GM18507 (cell line): Measurements from ENCODE around the gene EYA2.
"Not testable (repeated sequence)": the region's sequence is repeated elsewhere in the genome, so short reads cannot be mapped to it uniquely, and the experiment has no call there.

Experiments used
- DNase-seq: peaks from one replicate; pipeline ENCODE4 v3.0.0; 2011; ENCODE audit warnings: low read depth; ENCODE audit not compliant: insufficient read length; ENCODE audit errors: extremely low spot score
- FAIRE-seq: peaks from 2 replicates; lab custom pipeline; 2011; peaks lifted over from hg19 to GRCh38; lab: Jason Lieb, UNC

The EYA2 gene

GRCh38 chr20:46928580-46929132 is 34.0 kb downstream of the EYA2 start:
- no peak for DNase-seq
- no peak for FAIRE-seq

GRCh38 chr20:46929902-46930301 is 35.3 kb downstream of the EYA2 start:
- no peak for FAIRE-seq
- no peak for DNase-seq

GRCh38 chr20:46930640-46931339 is 36.1 kb downstream of the EYA2 start:
- no peak for DNase-seq
- FAIRE-seq: no peak

- DNase-seq (no peak), FAIRE-seq (no peak)
These were observed 37.1 kb downstream of the EYA2 start for GRCh38 chr20:46931699-46932098.

GRCh38 chr20:46932439-46932838 is 37.8 kb downstream of the EYA2 start:
- DNase-seq, FAIRE-seq: not testable (repeated sequence)

- FAIRE-seq (no peak), DNase-seq (no peak)
These were observed 38.5 kb downstream of the EYA2 start for GRCh38 chr20:46933150-46933549.

GRCh38 chr20:46934746-46935287 is 40.2 kb downstream of the EYA2 start:
- FAIRE-seq (no peak), DNase-seq (no peak)

- no peak for DNase-seq
- no peak for FAIRE-seq
These were observed 40.9 kb downstream of the EYA2 start for GRCh38 chr20:46935394-46936017.

GRCh38 chr20:46936415-46937156 is 41.9 kb downstream of the EYA2 start:
- FAIRE-seq (no peak), DNase-seq (no peak)

- DNase-seq: no peak
- no peak for FAIRE-seq
These were observed 42.5 kb downstream of the EYA2 start for GRCh38 chr20:46937157-46937523.

GRCh38 chr20:46937533-46938226 is 43.0 kb downstream of the EYA2 start:
- no peak for FAIRE-seq

GRCh38 chr20:46938434-46938833 is 43.8 kb downstream of the EYA2 start:
- no peak for FAIRE-seq
- DNase-seq: no peak

More at GRCh38 chr20:46937533-46938226, 43.0 kb downstream of the EYA2 start:
- DNase-seq: no peak

- FAIRE-seq (no peak), DNase-seq (no peak)
These were observed 44.7 kb downstream of the EYA2 start for GRCh38 chr20:46939031-46939965.

- FAIRE-seq (no peak), DNase-seq (no peak)
These were observed 46.0 kb downstream of the EYA2 start for GRCh38 chr20:46940616-46941015.

- DNase-seq (no peak), FAIRE-seq (no peak)
These were observed 46.8 kb downstream of the EYA2 start for GRCh38 chr20:46941404-46941803.

GRCh38 chr20:46943861-46944591 is 49.4 kb downstream of the EYA2 start:
- DNase-seq (no peak), FAIRE-seq (no peak)

GRCh38 chr20:46945465-46945864 is 50.8 kb downstream of the EYA2 start:
- FAIRE-seq (no peak), DNase-seq (no peak)

GRCh38 chr20:46946181-46946624 is 51.6 kb downstream of the EYA2 start:
- FAIRE-seq (no peak), DNase-seq (no peak)
